NT2/D1 (cell line): ENCODE measurements around the gene NR3C2.

Experiments used
- SUZ12 ChIP-seq: IDR thresholded peaks from 2 replicates; pipeline ENCODE4 v1.6.1; 2011; ENCODE audit not compliant: insufficient read length, insufficient read depth; ENCODE audit errors: extremely low read depth
- YY1 ChIP-seq: IDR thresholded peaks from 2 replicates; pipeline ENCODE4 v1.6.1; 2011; ENCODE audit not compliant: insufficient read length, insufficient read depth

- TF ChIP-seq SUZ12 (no peak), YY1 (no peak)
These were observed 45.1 kb downstream of the NR3C2 start for GRCh38 chr4:148396986-148397673.
